ENCODE data around the gene KTN1.

The KTN1 gene

GRCh38 chr14:55614304-55614703, 34.3 kb downstream of the KTN1 start:
- ATAC-seq = no peak

DNA sequence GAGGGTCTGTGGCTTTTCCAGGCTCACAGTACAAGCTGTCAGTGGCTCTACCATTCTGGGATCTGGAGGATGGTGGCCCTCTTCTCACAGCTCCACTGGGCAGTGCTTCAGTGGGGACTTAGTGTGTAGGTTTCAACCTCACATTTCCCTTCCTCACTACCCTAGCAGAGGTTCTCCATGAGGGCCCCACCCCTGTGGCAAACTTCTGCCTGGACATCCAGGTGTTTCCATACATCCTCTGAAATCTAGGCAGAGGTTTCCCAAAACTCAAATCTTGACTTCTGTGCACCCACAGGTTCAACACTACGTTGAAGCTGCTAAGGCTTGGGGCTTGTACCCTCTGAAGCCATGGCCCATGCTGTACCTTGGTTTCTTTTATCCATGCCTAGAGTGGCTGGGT, 40.3 kb downstream of the KTN1 start:
- no peak for ATAC-seq

- ATAC-seq = no peak
These were observed 41.0 kb downstream of the KTN1 start for GRCh38 chr14:55620981-55621380.

- no peak for ATAC-seq
These were observed 41.4 kb downstream of the KTN1 start for GRCh38 chr14:55621391-55621790.

GRCh38 chr14:55624913-55625312, 44.9 kb downstream of the KTN1 start:
- no peak for ATAC-seq

- no peak for ATAC-seq
These were observed 45.5 kb downstream of the KTN1 start for GRCh38 chr14:55625481-55625880.

GRCh38 chr14:55626131-55626530, 46.1 kb downstream of the KTN1 start:
- ATAC-seq = no peak

GRCh38 chr14:55628426-55628825, 48.4 kb downstream of the KTN1 start:
- no peak for ATAC-seq

DNA sequence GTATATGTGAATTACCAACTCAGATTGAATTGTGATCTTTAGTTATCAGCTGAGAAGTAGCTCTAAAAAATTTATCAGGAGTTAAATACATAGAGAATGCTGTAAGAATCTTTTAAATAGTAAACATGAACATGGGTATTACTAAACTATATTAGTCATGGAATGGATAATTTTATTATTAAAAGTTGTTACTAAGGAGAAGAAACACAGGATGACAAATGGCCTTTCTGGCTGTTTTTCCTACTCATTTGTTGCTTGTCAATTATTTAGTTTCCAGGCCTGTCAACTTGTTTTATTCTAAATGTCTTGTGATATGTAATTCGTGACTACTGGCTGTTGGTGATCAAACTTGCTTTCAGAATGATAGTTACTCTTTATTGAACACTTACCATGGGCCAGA, 58.7 kb downstream of the KTN1 start:
- no peak for ATAC-seq

DNA sequence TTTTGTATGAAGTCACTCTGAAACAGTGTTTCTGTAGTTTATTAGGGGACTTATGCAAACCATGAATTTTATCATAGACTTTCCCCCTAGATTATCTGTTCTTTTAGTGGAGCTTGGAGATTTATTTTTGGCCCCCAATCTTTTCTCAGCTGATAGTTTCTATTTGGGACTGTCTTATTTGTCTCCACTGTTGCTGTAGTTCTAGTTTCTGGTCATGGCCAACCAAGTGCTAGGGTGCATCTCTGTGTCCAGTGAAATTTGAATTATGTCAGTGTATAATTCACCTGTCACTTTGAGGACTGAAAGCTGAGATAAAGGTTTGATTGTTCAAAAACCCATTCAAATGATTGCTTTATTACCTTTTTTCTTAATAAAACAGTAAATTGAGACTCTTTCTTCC, 61.3 kb downstream of the KTN1 start:
- no peak for ATAC-seq

- no peak for ATAC-seq
These were observed 61.9 kb downstream of the KTN1 start for GRCh38 chr14:55641954-55642353.

DNA sequence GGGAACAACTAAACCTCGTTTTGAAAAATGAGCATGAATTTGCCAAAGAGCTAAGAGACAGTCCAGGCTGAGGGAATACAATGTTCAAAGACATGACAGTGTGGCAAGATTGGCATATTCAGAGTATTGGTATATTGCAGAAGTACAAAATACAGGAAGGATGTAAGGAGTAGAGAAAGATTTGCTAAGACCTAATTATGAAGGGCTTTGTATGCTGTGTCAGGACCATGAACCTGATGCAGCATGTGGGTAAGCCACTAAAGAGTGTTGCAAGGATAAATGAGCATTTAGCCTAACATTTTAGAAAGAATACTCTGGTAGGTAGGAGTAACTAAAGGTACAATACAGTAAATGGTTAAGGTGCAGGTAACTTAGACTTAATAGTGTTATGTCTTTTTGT, 65.1 kb downstream of the KTN1 start:
- no peak for ATAC-seq

- no peak for ATAC-seq
These were observed 66.1 kb downstream of the KTN1 start for GRCh38 chr14:55645845-55646832.

DNA sequence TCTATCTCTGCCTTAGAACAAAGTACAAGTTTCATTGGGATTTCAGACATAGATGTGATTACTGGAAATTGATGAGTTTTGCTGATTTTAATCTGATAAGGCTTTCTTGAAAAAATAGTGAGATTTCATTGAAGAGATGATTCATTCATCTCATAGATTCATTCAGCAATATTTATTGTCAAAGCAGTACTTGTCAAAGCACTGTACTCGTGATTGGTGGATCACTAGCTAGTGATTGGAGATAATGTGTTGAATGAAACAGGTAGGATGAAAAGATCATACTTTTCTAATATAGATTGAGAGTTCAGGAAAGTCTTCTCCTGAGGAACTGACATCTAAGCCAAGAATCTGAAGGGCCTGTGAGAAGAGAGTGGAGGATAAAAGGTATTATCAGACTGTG, 71.0 kb downstream of the KTN1 start:
- ATAC-seq = peak; percentile 63 to 79

DNA sequence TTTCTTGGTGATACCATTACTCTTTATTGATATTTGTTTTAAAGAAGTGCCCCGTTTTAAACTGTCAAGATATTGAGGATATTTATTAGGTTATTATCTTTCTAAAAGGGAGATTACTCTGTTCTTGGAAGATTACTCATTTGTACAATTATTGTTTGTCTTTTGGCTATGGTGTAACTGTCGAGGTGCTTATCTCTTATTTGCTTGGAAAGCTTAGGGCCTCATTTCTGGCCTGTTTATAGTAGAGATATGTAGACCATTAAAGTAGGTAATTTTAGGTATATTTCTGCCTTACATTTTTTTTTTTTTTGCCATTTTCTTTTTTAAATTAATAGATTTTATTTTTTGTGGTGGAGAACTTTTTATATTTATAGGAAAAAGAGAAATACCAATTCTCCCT, 74.2 kb downstream of the KTN1 start:
- ATAC-seq = no peak

DNA sequence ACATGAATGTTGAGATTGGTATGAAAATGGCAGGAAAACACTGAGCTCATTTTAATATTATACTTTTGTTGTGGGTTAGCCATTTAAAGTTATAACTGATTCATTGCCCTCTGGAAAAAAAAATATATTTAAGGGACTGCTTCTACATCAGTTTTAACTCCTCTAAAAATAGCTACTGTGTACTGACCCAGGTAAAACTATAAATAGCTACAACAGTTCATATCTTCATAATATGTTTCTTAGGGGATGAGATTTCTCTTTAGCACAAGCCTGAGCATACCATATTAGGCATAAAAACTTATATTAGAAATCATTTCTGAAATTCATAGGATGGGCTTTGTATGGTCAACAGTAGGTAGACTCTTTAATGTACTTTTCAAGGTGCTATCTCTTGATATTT, 81.0 kb downstream of the KTN1 start:
- no peak for ATAC-seq

GRCh38 chr14:55662752-55663151, 82.7 kb downstream of the KTN1 start:
- no peak for ATAC-seq

DNA sequence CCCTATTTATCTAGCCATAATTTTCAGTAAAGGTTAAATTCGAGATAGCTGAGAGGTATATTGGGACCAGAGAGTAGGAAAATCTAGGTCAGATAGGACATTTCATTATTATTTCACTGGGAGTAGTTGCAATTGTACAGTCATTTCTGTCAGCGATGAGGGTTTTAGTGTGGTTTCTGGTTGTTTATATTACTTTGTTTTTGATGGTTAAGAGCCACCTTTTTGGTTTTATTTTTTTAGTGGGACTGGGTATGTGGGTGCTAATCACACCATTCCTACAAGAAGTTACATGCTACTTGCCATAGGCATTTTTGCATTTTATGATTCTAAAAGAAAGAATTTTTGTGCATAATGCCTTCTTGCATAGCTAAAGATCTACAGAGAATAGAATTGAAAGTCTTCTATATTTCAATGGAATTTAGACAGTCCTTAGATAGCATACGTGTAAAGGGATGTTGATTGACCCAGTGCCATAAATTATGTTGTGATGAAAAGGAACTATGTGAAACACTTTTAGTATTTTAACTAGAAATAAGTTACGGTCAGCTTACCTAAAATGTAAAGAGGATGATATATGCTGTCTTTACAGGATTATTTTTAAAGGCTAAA, 85.2 kb downstream of the KTN1 start:
- peak in 1 of 2 donors; percentile 33 for ATAC-seq

GRCh38 chr14:55667801-55668200, 87.8 kb downstream of the KTN1 start:
- ATAC-seq = no peak

- ATAC-seq = no peak
These were observed 91.6 kb downstream of the KTN1 start for GRCh38 chr14:55671641-55672040.

GRCh38 chr14:55673048-55673447, 93.0 kb downstream of the KTN1 start:
- no peak for ATAC-seq

DNA sequence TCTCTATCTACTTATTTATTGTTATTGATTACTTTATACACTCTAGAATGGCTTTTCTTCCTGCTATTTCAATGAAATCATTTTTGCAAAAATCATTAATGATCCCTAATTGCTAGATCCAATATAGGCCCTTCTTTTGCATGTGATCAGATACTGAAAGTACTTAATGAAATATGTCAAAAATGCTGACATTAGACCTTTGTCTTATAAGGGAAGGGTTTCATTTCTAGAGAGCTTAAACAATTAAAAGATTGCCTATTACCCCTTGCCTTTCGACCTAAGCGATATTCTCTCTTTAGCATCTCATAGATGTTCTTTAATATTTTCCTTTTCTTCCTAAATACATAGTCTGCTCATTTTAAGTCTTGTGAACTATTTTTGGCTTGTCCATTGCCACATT, 101.1 kb downstream of the KTN1 start:
- no peak for ATAC-seq

DNA sequence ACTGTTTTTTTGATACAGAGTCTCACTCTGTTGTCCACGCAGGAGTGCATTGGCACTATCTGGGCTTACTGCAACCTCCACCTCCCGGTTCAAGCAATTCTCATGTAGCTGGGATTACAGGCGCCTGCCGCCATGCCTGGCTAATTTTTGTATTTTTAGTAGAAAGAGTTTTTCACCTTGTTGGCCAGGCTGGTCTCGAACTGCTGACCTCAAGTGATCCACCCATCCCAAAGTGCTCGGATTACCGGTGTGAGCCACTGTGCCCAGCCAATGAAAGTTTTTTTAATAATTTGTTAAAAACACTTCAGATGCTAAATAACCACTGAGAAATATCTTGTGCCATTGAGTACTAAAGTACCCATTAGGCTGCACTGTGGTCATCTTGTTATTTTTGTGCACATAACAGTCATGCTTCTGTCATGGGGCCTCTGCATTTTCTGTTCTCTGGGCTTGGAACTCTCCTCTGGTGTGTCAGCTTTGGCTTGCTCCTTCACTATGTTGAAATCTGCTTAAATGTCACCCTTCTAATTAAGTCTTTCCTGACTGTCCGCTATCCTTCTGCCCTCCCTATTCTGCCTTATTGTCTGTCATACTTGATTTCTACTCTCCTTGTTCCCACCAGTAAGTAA, 105.1 kb downstream of the KTN1 start:
- ATAC-seq = no peak

- ATAC-seq = no peak
These were observed 106.7 kb downstream of the KTN1 start for GRCh38 chr14:55686713-55687112.
